Esophagus muscularis mucosa (tissue), 4 donors: ENCODE results near the gene PDE3A. TPM values are rescaled to one million over a fixed set of nuclear protein-coding genes. Genes with fewer than 3 reads are reported as not detected.

ENCODE experiments used
- DNase-seq: peaks from one replicate; pipeline ENCODE4 v3.0.0-alpha.2; 2017; ENCODE audit errors: extremely low spot score
- H3K27ac ChIP-seq, 4 donors: fragments of 200-600 bp; sonication (generic); replicated peaks in 1 of 4; 1 replicate in 3 of 4; 2 replicates in 1 of 4; pipeline ENCODE4 v1.5.1; 2016 to 2019; ENCODE audit warnings: mild to moderate bottlenecking in 1 of 4
- H3K27me3 ChIP-seq, 4 donors: fragments of 200-600 bp; sonication (generic); one replicate each; pipeline versions ENCODE4 v1.5.1 to v1.6.0; 2016 to 2019
- H3K36me3 ChIP-seq, 4 donors: fragments of 200-600 bp; sonication (generic); one replicate each; pipeline ENCODE4 v1.5.1; 2016 to 2019
- H3K4me1 ChIP-seq, 4 donors: fragments of 200-600 bp; sonication (generic); one replicate each; pipeline ENCODE4 v1.5.1; 2016 to 2019
- H3K4me3 ChIP-seq, 4 donors: fragments of 200-600 bp; sonication (generic); 1 replicate in 2 of 4; 2 replicates in 2 of 4; pipeline ENCODE4 v1.5.1; 2016 to 2019; ENCODE audit warnings: mild to moderate bottlenecking in 4 of 4, moderate library complexity in 1 of 4
- H3K9me3 ChIP-seq, 4 donors: fragments of 200-600 bp; sonication (generic); 1 replicate in 3 of 4; 2 replicates in 1 of 4; pipeline ENCODE4 v1.5.1; 2016 to 2019
- CTCF ChIP-seq, 3 experiments: fragments of 200-600 bp in 2 of 3; fragments of 450-650 bp in 1 of 3; sonication (generic) in 2 of 3; IDR thresholded peaks; one replicate each; pipeline ENCODE4 v1.5.1; 2017 to 2019; ENCODE audit warnings: antibody characterized with exemption in 3 of 3, mild to moderate bottlenecking in 2 of 3, moderate library complexity in 1 of 3
- EP300 ChIP-seq: sonication (generic); formaldehyde crosslinking; IDR thresholded peaks from one replicate; pipeline ENCODE4 v1.6.1; 2017; ENCODE audit warnings: antibody characterized with exemption
- POLR2A ChIP-seq: fragments of 450-650 bp; IDR thresholded peaks from one replicate; pipeline ENCODE4 v1.6.1; 2017; ENCODE audit warnings: antibody characterized with exemption, moderate library complexity, mild to moderate bottlenecking, low read depth
- POLR2AphosphoS5 ChIP-seq, 2 donors: sonication (generic); formaldehyde crosslinking; IDR thresholded peaks; one replicate each; pipeline ENCODE4 v1.6.1; 2017; ENCODE audit warnings: antibody characterized with exemption in 2 of 2
- WGBS: methylation state at CpG from one replicate; pipeline ENCODE4 v1.1.5; 2018; 5-methylcytosine and 5-hydroxymethylcytosine counted together
- intact Hi-C: fragments of 100-400 bp; cut with DNase I; formaldehyde crosslinking; loops from one replicate; pipeline ENCODE4 v1.15.1; 2023
- total RNA-seq, 4 donors: library from RNA; depleted of rRNA; stranded (reverse); fragments of >200 nt; gene quantifications; one replicate each; pipeline versions ENCODE4 v1.1.0 to v1.2.1, GENCODE V29; 2016

PDE3A gene
- total RNA-seq, 4 donors from 2014 or later: 93.8 to 155 (median 106) TPM

- 81% methylated on average over 4 of the region's 4 CpGs for WGBS
These were observed 350.0 kb downstream of the PDE3A start for GRCh38 chr12:20718294-20718693.

GRCh38 chr12:20722142-20722541 is 353.8 kb downstream of the PDE3A start:
- no peaks in the 10 kb centered on the region for H3K27me3 ChIP-seq
- no peak for TF ChIP-seq POLR2AphosphoS5 (IDR thresholded peaks at IDR 0.05)
- no peak for TF ChIP-seq EP300
- no peak for TF ChIP-seq POLR2A
- TF ChIP-seq CTCF (IDR thresholded peaks at IDR 0.05): no peak
- H3K4me3 ChIP-seq: no peak overlapping the region
- no peak overlapping the region for H3K27ac ChIP-seq
- H3K4me1 ChIP-seq: no peaks in the 10 kb centered on the region
- no peaks in the 10 kb centered on the region for H3K36me3 ChIP-seq
- intact Hi-C loops: no loop called here
- no peak for DNase-seq
- WGBS: 70% methylated on average over 1 of the region's 1 CpG
- H3K9me3 ChIP-seq: no peaks in the 10 kb centered on the region

More at GRCh38 chr12:20718294-20718693, 350.0 kb downstream of the PDE3A start:
- intact Hi-C loops: no loop called here
- no peak for DNase-seq
- no peaks in the 10 kb centered on the region for H3K36me3 ChIP-seq
- no peaks in the 10 kb centered on the region for H3K27me3 ChIP-seq
- TF ChIP-seq POLR2AphosphoS5 (IDR thresholded peaks at IDR 0.05): no peak
- TF ChIP-seq CTCF (IDR thresholded peaks at IDR 0.05): no peak
- TF ChIP-seq EP300: no peak
- TF ChIP-seq POLR2A: no peak
- H3K9me3 ChIP-seq: no peaks in the 10 kb centered on the region
- H3K4me3 ChIP-seq: no peak overlapping the region
- H3K4me1 ChIP-seq: no peaks in the 10 kb centered on the region
- H3K27ac ChIP-seq: no peak overlapping the region

GRCh38 chr12:20731274-20731673 is 362.9 kb downstream of the PDE3A start:
- no peak for DNase-seq
- Histone ChIP-seq H3K4me3 (no peak overlapping the region), H3K27ac (no peak overlapping the region), H3K27me3 (no peaks in the 10 kb centered on the region), H3K4me1 (no peaks in the 10 kb centered on the region), H3K9me3 (no peaks in the 10 kb centered on the region), H3K36me3 (no peaks in the 10 kb centered on the region)
- TF ChIP-seq POLR2AphosphoS5 (IDR thresholded peaks at IDR 0.05): no peak
- no peak for TF ChIP-seq EP300
- TF ChIP-seq POLR2A: no peak
- TF ChIP-seq CTCF (IDR thresholded peaks at IDR 0.05): no peak
- intact Hi-C loops: loop anchor here (2.0 kb wide), 1 partner anchor 334 kb away; no protein-coding TSS in a partner anchor
- WGBS: 88% methylated on average over 1 of the region's 1 CpG
